Breast epithelium (tissue), 4 donors: Measurements from ENCODE around the gene FAM151A. TPM values are rescaled to one million over a fixed set of nuclear protein-coding genes. Genes with fewer than 3 reads are reported as not detected.

Source experiments
- DNase-seq, 2 donors: peaks; one replicate each; pipeline ENCODE4 v3.0.0-alpha.2; 2019; ENCODE audit warnings: low spot score in 2 of 2
- H3K27ac ChIP-seq, 2 donors: fragments of 200-600 bp; sonication (generic) in 1 of 2; one replicate each; pipeline ENCODE4 v1.5.1; 2016 to 2019; ENCODE audit warnings: mild to moderate bottlenecking in 1 of 2
- H3K27me3 ChIP-seq, 2 donors: fragments of 200-600 bp; sonication (generic) in 1 of 2; one replicate each; pipeline versions ENCODE4 v1.5.1 to v1.6.0; 2017 to 2019; ENCODE audit warnings: control low read depth in 1 of 2, mild to moderate bottlenecking in 1 of 2
- H3K36me3 ChIP-seq: fragments of 200-600 bp; one replicate; pipeline ENCODE4 v1.5.1; 2019
- H3K4me1 ChIP-seq, 2 donors: fragments of 200-600 bp; sonication (generic); one replicate each; pipeline ENCODE4 v1.5.1; 2016 to 2019; ENCODE audit warnings: control low read depth in 1 of 2
- H3K4me3 ChIP-seq, 3 donors: fragments of 200-600 bp; sonication (generic); 1 replicate in 2 of 3; 2 replicates in 1 of 3; pipeline ENCODE4 v1.5.1; 2016 to 2019; ENCODE audit warnings: mild to moderate bottlenecking in 3 of 3, moderate library complexity in 2 of 3
- H3K9me3 ChIP-seq, 2 donors: fragments of 200-600 bp; sonication (generic) in 1 of 2; one replicate each; pipeline ENCODE4 v1.5.1; 2016 to 2019; ENCODE audit warnings: control low read depth in 1 of 2
- POLR2A ChIP-seq: fragments of 450-650 bp; IDR thresholded peaks from one replicate; pipeline ENCODE4 v1.6.1; 2016; ENCODE audit warnings: antibody characterized with exemption, mild to moderate bottlenecking, moderate library complexity
- POLR2AphosphoS5 ChIP-seq, 3 donors: sonication (generic); formaldehyde crosslinking; IDR thresholded peaks; one replicate each; pipeline ENCODE4 v1.6.1; 2017; ENCODE audit warnings: antibody characterized with exemption in 3 of 3
- intact Hi-C: fragments of 100-400 bp; cut with DNase I; formaldehyde crosslinking; loops from one replicate; pipeline ENCODE4 v1.15.1; 2023; ENCODE audit warnings: low total_unique reads
- total RNA-seq, 3 donors: library from RNA; depleted of rRNA; stranded (reverse); fragments of >200 nt; gene quantifications; one replicate each; pipeline ENCODE4 v1.1.0, GENCODE V29; 2016
- TF ChIP-seq, protein P1 (sequence below), 3 donors: fragments of 450-650 bp; IDR thresholded peaks; one replicate each; pipeline ENCODE4 v1.5.1; 2016 to 2017; ENCODE audit warnings: antibody characterized with exemption in 3 of 3, mild to moderate bottlenecking in 3 of 3, moderate library complexity in 3 of 3

Gene FAM151A
- total RNA-seq, 3 donors from 2014 or later = 0.16 to 0.33 TPM; not detected in 1

DNA sequence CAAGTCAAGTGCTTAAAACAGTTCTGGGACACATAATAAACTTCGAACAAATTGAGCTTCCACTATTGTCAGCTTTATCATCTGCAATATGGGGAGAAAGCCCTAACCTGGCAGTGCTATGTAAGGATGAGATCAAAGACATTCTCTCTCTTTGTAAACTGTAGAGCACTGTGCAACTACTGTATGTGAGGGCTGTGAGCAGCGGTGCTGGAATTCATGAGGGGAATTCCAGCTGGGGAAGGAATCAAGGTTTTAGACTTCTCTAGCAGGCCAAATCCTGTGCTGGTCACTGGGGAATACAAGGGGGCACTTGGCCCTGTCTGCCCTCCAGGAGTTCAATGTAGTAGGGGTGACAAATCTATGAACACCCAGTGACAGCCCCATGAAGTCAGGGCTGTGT lies 9.3 kb downstream of the FAM151A start:
- Histone ChIP-seq H3K9me3 (no peaks in the 10 kb centered on the region), H3K4me1 (no peaks in the 10 kb centered on the region), H3K27ac (no peak overlapping the region), H3K36me3 (no peaks in the 10 kb centered on the region), H3K27me3 (no peaks in the 10 kb centered on the region), H3K4me3 (no peak overlapping the region)
- no peak for TF ChIP-seq POLR2A
- TF ChIP-seq, protein P1, sequence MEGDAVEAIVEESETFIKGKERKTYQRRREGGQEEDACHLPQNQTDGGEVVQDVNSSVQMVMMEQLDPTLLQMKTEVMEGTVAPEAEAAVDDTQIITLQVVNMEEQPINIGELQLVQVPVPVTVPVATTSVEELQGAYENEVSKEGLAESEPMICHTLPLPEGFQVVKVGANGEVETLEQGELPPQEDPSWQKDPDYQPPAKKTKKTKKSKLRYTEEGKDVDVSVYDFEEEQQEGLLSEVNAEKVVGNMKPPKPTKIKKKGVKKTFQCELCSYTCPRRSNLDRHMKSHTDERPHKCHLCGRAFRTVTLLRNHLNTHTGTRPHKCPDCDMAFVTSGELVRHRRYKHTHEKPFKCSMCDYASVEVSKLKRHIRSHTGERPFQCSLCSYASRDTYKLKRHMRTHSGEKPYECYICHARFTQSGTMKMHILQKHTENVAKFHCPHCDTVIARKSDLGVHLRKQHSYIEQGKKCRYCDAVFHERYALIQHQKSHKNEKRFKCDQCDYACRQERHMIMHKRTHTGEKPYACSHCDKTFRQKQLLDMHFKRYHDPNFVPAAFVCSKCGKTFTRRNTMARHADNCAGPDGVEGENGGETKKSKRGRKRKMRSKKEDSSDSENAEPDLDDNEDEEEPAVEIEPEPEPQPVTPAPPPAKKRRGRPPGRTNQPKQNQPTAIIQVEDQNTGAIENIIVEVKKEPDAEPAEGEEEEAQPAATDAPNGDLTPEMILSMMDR (IDR thresholded peaks at IDR 0.05) = no peak
- TF ChIP-seq POLR2AphosphoS5 (IDR thresholded peaks at IDR 0.05) = no peak
- intact Hi-C loops = no loop called here
- DNase-seq = no peak

DNA sequence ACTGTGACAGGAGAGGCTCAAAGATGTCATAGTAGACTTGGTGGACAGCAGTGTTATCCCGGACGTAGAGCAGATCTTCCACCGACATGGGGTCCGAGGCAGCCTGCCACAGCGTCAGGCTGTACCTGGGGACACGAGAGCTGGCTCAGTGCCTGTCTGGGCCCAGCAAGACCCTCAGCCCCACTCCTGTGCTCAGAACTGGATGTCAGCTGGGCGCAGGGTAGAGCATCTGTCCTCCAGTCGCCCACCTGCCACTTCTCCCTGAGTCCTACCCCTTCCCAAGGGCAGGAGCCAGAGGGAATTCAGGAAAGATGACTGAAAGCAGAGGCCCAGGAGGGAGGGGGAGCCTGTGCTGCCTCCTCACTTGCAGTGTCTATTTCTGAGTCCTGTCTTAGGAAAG lies 11.7 kb downstream of the FAM151A start:
- no peaks in the 10 kb centered on the region for H3K27me3 ChIP-seq
- H3K4me1 ChIP-seq = no peaks in the 10 kb centered on the region
- H3K4me3 ChIP-seq = no peak overlapping the region
- H3K36me3 ChIP-seq = no peaks in the 10 kb centered on the region
- no peak overlapping the region for H3K27ac ChIP-seq
- no peak for DNase-seq
- intact Hi-C loops = no loop called here
- no peak for TF ChIP-seq POLR2A
- TF ChIP-seq, protein P1 (IDR thresholded peaks at IDR 0.05) = no peak
- TF ChIP-seq POLR2AphosphoS5 (IDR thresholded peaks at IDR 0.05) = no peak
- H3K9me3 ChIP-seq = no peaks in the 10 kb centered on the region

DNA sequence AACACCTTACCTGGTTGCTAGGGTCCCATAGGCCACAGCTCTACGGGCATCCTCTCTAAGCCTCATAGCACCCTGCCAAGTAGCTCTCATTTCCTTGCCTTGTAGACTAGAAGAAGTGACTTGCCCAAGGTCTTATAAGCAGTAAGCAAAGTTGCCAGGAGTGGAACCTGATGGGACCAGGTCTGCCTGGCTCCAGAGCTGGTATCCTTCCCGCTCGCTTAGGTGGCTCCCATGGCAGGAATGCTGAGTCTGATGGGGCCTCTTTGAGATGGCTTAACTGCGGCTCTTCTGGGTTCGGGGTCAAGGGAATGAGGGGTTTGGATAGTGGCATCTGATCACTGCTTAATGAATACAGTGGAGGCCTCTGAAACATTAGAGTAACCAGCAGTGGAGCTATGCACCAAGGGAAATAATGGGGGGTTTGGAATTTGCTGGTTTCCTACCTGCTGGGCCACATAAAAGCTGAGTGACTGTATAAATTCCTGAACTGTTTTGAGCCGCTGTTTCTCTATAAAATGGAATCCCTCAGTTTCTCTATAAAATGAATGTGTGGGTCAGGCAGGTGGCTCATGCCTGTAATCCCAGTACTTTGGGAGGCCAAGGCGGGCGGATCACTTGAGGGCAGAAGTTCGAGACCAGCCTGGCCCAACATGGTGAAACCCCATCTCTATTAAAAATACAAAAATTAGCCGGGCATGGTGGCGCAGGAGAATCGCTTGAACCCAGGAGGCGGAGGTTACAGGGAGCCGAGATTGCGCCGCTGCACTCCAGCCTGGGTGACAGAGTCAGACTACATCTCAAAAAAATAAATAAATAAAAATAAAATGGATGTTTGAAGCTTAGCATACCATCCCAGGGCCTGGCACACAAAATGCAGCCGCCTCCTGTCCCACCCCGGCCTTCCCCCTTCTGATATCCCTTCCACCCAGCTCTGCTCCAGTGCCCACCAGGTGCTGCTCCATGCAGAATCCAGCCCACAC lies 12.4 kb downstream of the FAM151A start:
- H3K27me3 ChIP-seq = no peaks in the 10 kb centered on the region
- no peak overlapping the region for H3K27ac ChIP-seq
- intact Hi-C loops = no loop called here
- no peaks in the 10 kb centered on the region for H3K9me3 ChIP-seq
- no peak for DNase-seq
- H3K4me1 ChIP-seq = no peaks in the 10 kb centered on the region
- H3K4me3 ChIP-seq = no peak overlapping the region
- no peaks in the 10 kb centered on the region for H3K36me3 ChIP-seq
- no peak for TF ChIP-seq POLR2AphosphoS5 (IDR thresholded peaks at IDR 0.05)
- TF ChIP-seq, protein P1 (IDR thresholded peaks at IDR 0.05) = no peak
- TF ChIP-seq POLR2A = no peak

DNA sequence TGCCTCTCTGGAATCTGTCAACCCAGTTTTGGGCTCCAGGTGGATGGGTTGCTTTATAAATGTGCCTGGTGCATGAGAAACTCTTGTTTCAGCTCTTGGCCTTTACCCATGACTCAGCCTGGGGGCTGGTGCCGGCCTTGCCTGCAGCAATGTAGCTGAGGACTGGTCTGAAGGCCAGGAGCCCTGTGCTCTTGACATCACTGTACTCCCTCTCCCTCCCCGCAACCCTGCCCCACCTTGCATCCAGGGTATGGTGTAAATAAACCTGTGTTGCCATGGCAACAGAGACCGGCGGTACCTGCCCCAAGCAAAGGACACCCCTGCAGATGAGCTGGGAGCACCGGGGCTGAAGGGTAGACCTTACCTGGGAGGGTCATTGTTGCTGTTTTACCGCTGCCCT lies 13.3 kb downstream of the FAM151A start:
- no peak for DNase-seq
- TF ChIP-seq POLR2AphosphoS5 (IDR thresholded peaks at IDR 0.05) (no peak), POLR2A (no peak)
- TF ChIP-seq, protein P1 (IDR thresholded peaks at IDR 0.05) = no peak
- no peaks in the 10 kb centered on the region for H3K27me3 ChIP-seq
- H3K4me3 ChIP-seq = no peak overlapping the region
- no peaks in the 10 kb centered on the region for H3K9me3 ChIP-seq
- H3K27ac ChIP-seq = no peak overlapping the region
- no peaks in the 10 kb centered on the region for H3K36me3 ChIP-seq
- intact Hi-C loops = no loop called here
- no peaks in the 10 kb centered on the region for H3K4me1 ChIP-seq

DNA sequence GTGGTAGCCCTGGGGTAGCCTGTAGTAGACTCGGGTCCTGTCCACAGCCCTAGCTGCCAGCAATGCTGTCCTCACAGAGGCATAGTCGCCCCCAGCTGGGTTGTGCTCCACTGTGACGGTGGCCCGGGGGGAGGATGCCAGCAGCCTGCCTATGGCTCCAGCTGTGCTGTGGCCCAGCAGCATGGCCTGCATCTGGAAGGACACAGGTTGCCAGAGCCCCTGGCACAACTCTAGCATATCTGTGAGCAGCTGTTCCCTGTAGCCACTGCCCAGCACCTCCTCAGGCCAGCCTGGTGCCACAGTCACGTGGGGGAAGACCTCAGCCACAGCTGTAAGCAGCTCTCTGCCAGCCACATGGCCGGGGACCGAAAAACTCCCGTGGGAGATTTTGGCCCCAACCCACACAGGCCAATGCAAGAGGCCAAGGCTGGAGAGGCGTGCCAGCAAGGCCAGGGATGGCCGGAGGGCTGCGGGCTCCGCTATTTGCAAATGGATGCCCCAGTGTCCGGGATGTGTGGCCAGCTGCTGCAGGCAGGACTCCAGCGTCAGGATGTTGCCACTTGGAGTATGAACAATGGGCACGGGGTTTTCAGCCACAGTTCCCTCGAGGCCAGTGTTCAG lies 13.9 kb downstream of the FAM151A start:
- Histone ChIP-seq H3K9me3 (no peaks in the 10 kb centered on the region), H3K4me3 (no peak overlapping the region), H3K36me3 (no peaks in the 10 kb centered on the region), H3K4me1 (no peaks in the 10 kb centered on the region), H3K27me3 (no peaks in the 10 kb centered on the region), H3K27ac (no peak overlapping the region)
- intact Hi-C loops = no loop called here
- no peak for TF ChIP-seq POLR2AphosphoS5 (IDR thresholded peaks at IDR 0.05)
- TF ChIP-seq, protein P1 (IDR thresholded peaks at IDR 0.05) = no peak
- no peak for DNase-seq
